Gastroesophageal sphincter (tissue), 3 donors: ENCODE data around the gene VWA5A.

Experiments
- CTCF ChIP-seq, 4 experiments: fragments of 200-600 bp in 2 of 4; fragments of 450-650 bp in 2 of 4; sonication (generic) in 1 of 4; IDR thresholded peaks; one replicate each; pipeline ENCODE4 v1.5.1; 2017 to 2019; ENCODE audit warnings: antibody characterized with exemption in 4 of 4, mild to moderate bottlenecking in 2 of 4, moderate library complexity in 2 of 4
- POLR2A ChIP-seq, 2 donors: fragments of 450-650 bp; IDR thresholded peaks; one replicate each; pipeline ENCODE4 v1.6.1; 2017; ENCODE audit warnings: antibody characterized with exemption in 2 of 2, mild to moderate bottlenecking in 2 of 2, moderate library complexity in 1 of 2
- POLR2AphosphoS5 ChIP-seq: sonication (generic); formaldehyde crosslinking; IDR thresholded peaks from one replicate; pipeline ENCODE4 v1.6.1; 2017; ENCODE audit warnings: antibody characterized with exemption

GRCh38 chr11:124153821-124154220 is 38.6 kb downstream of the VWA5A start:
- TF ChIP-seq POLR2A (IDR thresholded peaks at IDR 0.05) (no peak), CTCF (IDR thresholded peaks at IDR 0.05) (no peak), POLR2AphosphoS5 (no peak)
